Uterus (tissue), 4 donors: ENCODE measurements around the gene INPP5J. TPM values are rescaled to one million over a fixed set of nuclear protein-coding genes. Genes with fewer than 3 reads are reported as not detected.
"Not testable (repeated sequence)": the region's sequence is repeated elsewhere in the genome, so short reads cannot be mapped to it uniquely, and the experiment has no call there.

ENCODE experiments used
- DNase-seq, 2 donors: peaks; one replicate each; pipeline ENCODE4 v3.0.0-alpha.2; 2019 to 2020
- H3K27ac ChIP-seq, 2 donors: fragments of 200-600 bp; sonication (generic); 1 replicate in 1 of 2; 2 replicates in 1 of 2; pipeline ENCODE4 v1.5.1; 2016 to 2018
- H3K27me3 ChIP-seq, 2 donors: fragments of 200-600 bp; sonication (generic); one replicate each; pipeline ENCODE4 v1.5.1; 2018 to 2019; ENCODE audit warnings: control low read depth in 1 of 2
- H3K36me3 ChIP-seq, 2 donors: fragments of 200-600 bp; sonication (generic); one replicate each; pipeline ENCODE4 v1.5.1; 2019; ENCODE audit warnings: control low read depth in 1 of 2
- H3K4me1 ChIP-seq, 2 donors: fragments of 200-600 bp; sonication (generic); one replicate each; pipeline ENCODE4 v1.5.1; 2018 to 2019; ENCODE audit warnings: control low read depth in 1 of 2
- H3K4me3 ChIP-seq, 2 donors: fragments of 200-600 bp; sonication (generic); 1 replicate in 1 of 2; 2 replicates in 1 of 2; pipeline ENCODE4 v1.5.1; 2018 to 2019; ENCODE audit warnings: mild to moderate bottlenecking in 1 of 2
- H3K9me3 ChIP-seq, 2 donors: fragments of 200-600 bp; sonication (generic); one replicate each; pipeline ENCODE4 v1.5.1; 2019; ENCODE audit warnings: control low read depth in 1 of 2
- CTCF ChIP-seq, 4 experiments: fragments of 200-600 bp in 2 of 4; fragments of 450-650 bp in 2 of 4; sonication (generic) in 2 of 4; IDR thresholded peaks; one replicate each; pipeline ENCODE4 v1.5.1; 2016 to 2019; ENCODE audit warnings: antibody characterized with exemption in 4 of 4, mild to moderate bottlenecking in 2 of 4, moderate library complexity in 1 of 4
- POLR2A ChIP-seq, 2 donors: fragments of 450-650 bp; IDR thresholded peaks; one replicate each; pipeline ENCODE4 v1.6.1; 2016; ENCODE audit warnings: antibody characterized with exemption in 2 of 2, mild to moderate bottlenecking in 1 of 2, moderate library complexity in 1 of 2
- intact Hi-C: fragments of 100-400 bp; cut with DNase I; formaldehyde crosslinking; loops from one replicate; pipeline ENCODE4 v1.15.1; 2023; ENCODE audit warnings: low total_unique reads
- total RNA-seq, 4 donors: library from RNA; depleted of rRNA in 3 of 4; stranded (reverse); fragments of >200 nt in 3 of 4; gene quantifications; one replicate each; pipeline versions ENCODE4 v1.1.0 to v1.2.4, GENCODE V29; 2014 to 2023
- donor health status: DM: yes; HTN: yes; CAD: no.

INPP5J gene
- total RNA-seq, 4 donors from 2014 or later: 0.59 to 7.9 (median 3.0) TPM

GRCh38 chr22:31106731-31107177 lies 16.0 kb upstream of the INPP5J start:
- Histone ChIP-seq H3K9me3 (no peaks in the 10 kb centered on the region), H3K4me3 (peak overlapping the region; percentile 90 to 95), H3K4me1 (peaks cover 0 to 3% of the 10 kb centered on the region in 2 donors), H3K27me3 (no peaks in the 10 kb centered on the region), H3K36me3 (no peaks in the 10 kb centered on the region), H3K27ac (peak overlapping the region; percentile 96 to 100)
- intact Hi-C loops: no loop called here
- TF ChIP-seq POLR2A (IDR thresholded peaks at IDR 0.05): no peak
- no peak for TF ChIP-seq CTCF (IDR thresholded peaks at IDR 0.05)
- peak; percentile 43 to 65 for DNase-seq

DNA sequence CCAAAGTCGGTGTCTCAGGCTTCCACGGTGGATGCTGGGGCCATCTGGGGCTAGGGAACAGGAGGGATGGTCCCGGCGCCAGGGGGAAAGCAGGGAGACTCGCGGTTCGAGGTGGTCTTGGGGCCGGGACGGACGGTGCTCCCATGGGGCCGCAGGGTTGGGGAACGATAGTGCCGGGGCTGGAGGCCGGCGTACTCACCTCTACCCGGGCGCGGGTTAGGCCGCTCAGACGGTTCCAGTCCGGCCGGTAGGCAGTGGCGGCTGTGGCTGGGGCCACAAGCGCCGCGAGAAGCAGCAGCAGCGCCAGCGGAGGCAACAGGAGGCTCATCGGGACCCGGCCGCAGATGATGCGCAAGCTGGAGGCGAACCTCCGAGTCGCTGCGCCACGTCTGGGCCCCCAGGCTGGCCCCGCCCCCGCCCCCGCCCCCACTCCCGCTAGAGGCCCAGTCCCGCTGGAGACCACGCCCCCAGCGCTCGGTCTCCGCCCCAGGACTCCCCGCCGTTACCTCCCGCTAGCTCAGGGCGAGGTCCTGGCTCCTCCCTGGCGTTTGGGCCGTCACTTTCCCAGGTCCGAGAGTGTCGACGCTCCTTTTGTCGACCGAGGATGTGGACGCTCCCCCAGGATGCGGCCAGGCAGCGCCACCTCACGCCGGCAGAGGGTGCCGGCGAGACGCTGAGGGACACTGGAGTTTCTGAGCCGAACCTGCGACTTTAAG lies 15.4 kb upstream of the INPP5J start, which contains the start of gene SELENOM:
Gene SELENOM, minus strand, starts transcription at position 391 of the 716 bp plus-strand sequence. Its CDS starts 63 bp downstream, at position 328.
- intact Hi-C loops: no loop called here
- Histone ChIP-seq H3K9me3 (no peaks in the 10 kb centered on the region), H3K27ac (peak within 1 kb of the TSS; percentile 96 to 100), H3K36me3 (no peaks in the 10 kb centered on the region), H3K27me3 (no peaks in the 10 kb centered on the region), H3K4me1 (no peaks in the 10 kb centered on the region), H3K4me3 (peak within 1 kb of the TSS; percentile 90 to 95)
- TF ChIP-seq CTCF (IDR thresholded peaks at IDR 0.05) (peak; percentile 97 to 99 (median 98)), POLR2A (IDR thresholded peaks at IDR 0.05) (peak; percentile 84 to 98)
- peak; percentile 98 to 99 for DNase-seq

DNA sequence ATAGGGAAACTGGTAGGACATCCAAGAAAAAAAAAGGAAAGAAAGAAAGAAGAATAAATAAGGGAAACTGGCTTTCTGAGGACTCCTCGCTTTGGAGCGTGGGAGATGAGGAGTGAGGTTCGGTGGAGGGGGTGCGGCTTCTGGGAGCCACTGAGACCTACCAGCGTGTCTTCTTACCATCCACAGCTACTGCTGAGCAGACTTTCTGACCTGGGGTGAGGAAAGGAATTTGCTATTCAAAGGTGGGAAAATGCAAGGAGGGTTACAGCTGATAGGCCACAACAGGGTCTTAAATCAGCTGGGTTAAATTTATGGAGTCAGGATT lies 14.9 kb upstream of the INPP5J start:
- Histone ChIP-seq H3K36me3 (no peaks in the 10 kb centered on the region), H3K27ac (peak overlapping the region; percentile 86 to 96), H3K4me1 (no peaks in the 10 kb centered on the region), H3K4me3 (peak overlapping the region; percentile 32 to 90), H3K27me3 (no peaks in the 10 kb centered on the region), H3K9me3 (no peaks in the 10 kb centered on the region)
- intact Hi-C loops: no loop called here
- TF ChIP-seq POLR2A (IDR thresholded peaks at IDR 0.05) (no peak), CTCF (IDR thresholded peaks at IDR 0.05) (no peak)
- DNase-seq: no peak

DNA sequence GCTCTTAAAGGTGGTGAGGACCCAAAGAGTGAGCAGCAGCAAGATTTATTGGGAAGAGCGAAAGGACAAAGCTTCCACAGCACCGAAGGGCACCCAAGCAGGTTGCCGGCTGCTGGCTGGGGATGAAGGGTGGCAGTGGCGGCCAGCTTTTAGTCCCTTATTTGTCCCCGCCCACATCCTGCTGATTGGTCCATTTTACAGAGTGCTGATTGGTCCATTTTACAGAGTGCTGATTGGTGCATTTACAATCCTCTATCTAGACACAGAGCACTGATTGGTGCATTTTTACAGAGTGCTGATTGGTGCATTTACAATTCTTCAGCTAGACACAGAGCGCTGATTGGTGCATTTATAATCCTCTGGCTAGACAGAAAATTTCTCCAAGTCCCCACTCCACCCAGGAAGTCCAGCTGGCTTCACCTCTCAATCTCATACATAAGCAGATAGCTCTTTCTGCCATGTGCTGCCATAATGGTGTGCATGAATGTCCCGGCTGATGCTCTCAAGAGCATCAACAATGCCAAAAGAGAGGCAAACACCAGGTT lies 10.1 kb upstream of the INPP5J start:
- H3K36me3 ChIP-seq, H3K4me1 ChIP-seq, H3K4me3 ChIP-seq, intact Hi-C loops, H3K27ac ChIP-seq, H3K9me3 ChIP-seq, H3K27me3 ChIP-seq, DNase-seq: not testable (repeated sequence)

DNA sequence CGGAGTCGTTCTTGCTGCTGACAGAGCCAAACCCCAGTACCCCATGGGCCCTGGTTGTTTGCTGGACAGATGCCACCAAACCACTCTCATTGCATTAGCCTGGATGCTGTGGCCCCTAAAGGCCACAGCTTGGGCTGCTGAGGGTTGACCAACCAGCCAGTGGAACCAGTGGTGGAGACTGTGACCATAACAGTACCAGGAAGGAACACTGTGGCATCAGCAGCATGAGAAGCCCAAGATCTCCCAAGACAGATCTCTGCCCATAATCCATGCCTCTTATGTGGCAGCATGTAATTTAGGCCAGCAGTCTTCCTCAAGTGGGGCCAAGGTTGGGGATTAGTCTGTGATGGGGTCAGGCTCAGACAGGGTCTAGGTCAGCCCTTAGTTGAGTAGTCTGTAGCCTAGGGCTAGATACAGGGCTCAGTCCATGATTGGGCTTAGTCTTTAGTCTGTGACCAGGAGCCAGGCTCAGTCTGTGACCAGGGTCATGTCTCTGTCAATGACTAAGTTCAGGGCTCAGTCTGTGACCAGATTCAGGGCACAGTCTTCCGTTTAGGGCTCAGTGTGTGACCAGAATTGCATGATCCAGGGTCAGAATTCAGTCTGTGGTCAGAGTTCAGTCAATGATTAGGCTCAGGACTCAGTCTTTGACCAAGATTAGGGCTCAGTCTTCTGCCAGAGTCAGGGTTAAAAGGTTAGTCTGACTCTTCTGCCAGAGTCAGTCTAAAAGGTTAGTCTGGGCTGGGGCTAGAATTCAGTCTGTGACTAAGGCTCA lies 4.5 kb upstream of the INPP5J start:
- no peak for DNase-seq
- Histone ChIP-seq H3K36me3 (no peaks in the 10 kb centered on the region), H3K4me1 (peaks cover 0 to 4% of the 10 kb centered on the region in 2 donors), H3K27ac (no peak overlapping the region), H3K27me3 (no peaks in the 10 kb centered on the region), H3K4me3 (no peak overlapping the region), H3K9me3 (no peaks in the 10 kb centered on the region)
- TF ChIP-seq POLR2A (IDR thresholded peaks at IDR 0.05): no peak
- no peak for TF ChIP-seq CTCF (IDR thresholded peaks at IDR 0.05)
- intact Hi-C loops: no loop called here
